H1 (cell line): ENCODE results near the gene MYLIP. TPM values are rescaled to one million over a fixed set of nuclear protein-coding genes. Genes with fewer than 3 reads are reported as not detected.

Source experiments
- CTCF ChIA-PET: fragments of 300-600 bp; sonication (Branson Sonifier 250); formaldehyde crosslinking; loops from one replicate; lab custom pipeline; 2021; ENCODE audit not compliant: partially characterized antibody; lab: Charles Lee
- POLR2A ChIA-PET: fragments of 300-600 bp; sonication (Branson Sonifier 250); formaldehyde crosslinking; loops from one replicate; lab custom pipeline; 2021; ENCODE audit warnings: inconsistent platforms; ENCODE audit not compliant: partially characterized antibody; lab: Charles Lee
- DNase-seq, 2 experiments: peaks; one replicate each; pipeline versions ENCODE4 v3.0.0 to v3.0.0-alpha.2; 2010 to 2022; ENCODE audit warnings: low spot score in 2 of 2, low read depth in 1 of 2, mixed read lengths in 1 of 2
- FAIRE-seq: peaks from 2 replicates; lab custom pipeline; 2011; peaks lifted over from hg19 to GRCh38; lab: Jason Lieb, UNC
- H2AFZ ChIP-seq: 2 replicates; pipeline ENCODE4 v1.8.1; 2012; ENCODE audit warnings: low read length, inconsistent platforms
- H2AK5ac ChIP-seq: 2 replicates; pipeline ENCODE4 v1.6.1; 2013; ENCODE audit warnings: low read depth, low read length
- H2BK120ac ChIP-seq: replicated peaks from 2 replicates; pipeline ENCODE3; 2013; ENCODE audit warnings: low read depth, low read length, inconsistent platforms
- H2BK12ac ChIP-seq: 2 replicates; pipeline ENCODE4 v1.6.1; 2013; ENCODE audit warnings: low read depth, low read length
- H2BK15ac ChIP-seq: 2 replicates; pipeline ENCODE4 v1.6.1; 2013; ENCODE audit warnings: low read length
- H2BK20ac ChIP-seq: 2 replicates; pipeline ENCODE4 v1.6.1; 2013; ENCODE audit warnings: low read length
- H2BK5ac ChIP-seq: 2 replicates; pipeline ENCODE4 v1.6.1; 2013; ENCODE audit warnings: low read depth, low read length
- H3K14ac ChIP-seq: 2 replicates; pipeline ENCODE4 v1.6.1; 2013; ENCODE audit warnings: inconsistent platforms; ENCODE audit not compliant: insufficient read length
- H3K18ac ChIP-seq: 2 replicates; pipeline ENCODE4 v1.6.1; 2013; ENCODE audit warnings: low read length; ENCODE audit errors: extremely low read depth
- H3K23ac ChIP-seq: 2 replicates; pipeline ENCODE4 v1.6.1; 2013; ENCODE audit warnings: inconsistent platforms; ENCODE audit not compliant: insufficient read length
- H3K23me2 ChIP-seq: 2 replicates; pipeline ENCODE4 v1.6.1; 2013; ENCODE audit warnings: low read depth, low read length
- H3K27ac ChIP-seq: 2 replicates; pipeline ENCODE4 v1.6.1; 2011; ENCODE audit warnings: low read depth, low read length, inconsistent platforms
- H3K27me3 ChIP-seq, 4 experiments: replicated peaks in 1 of 4; 1 replicate in 1 of 4; 2 replicates in 3 of 4; pipeline versions ENCODE4 v1.6.1 to v1.8.1; 2011 to 2013; ENCODE audit warnings: low read length in 3 of 4, mild to moderate bottlenecking in 3 of 4, inconsistent platforms in 2 of 4, mixed read lengths in 2 of 4, moderate library complexity in 1 of 4; ENCODE audit not compliant: control insufficient read depth in 3 of 4, insufficient read depth in 3 of 4; ENCODE audit errors: extremely low read depth in 1 of 4
- H3K36me3 ChIP-seq, 4 experiments: 2 replicates each; pipeline versions ENCODE4 v1.6.1 to v1.8.1; 2011 to 2013; ENCODE audit warnings: mild to moderate bottlenecking in 4 of 4, low read length in 3 of 4, moderate library complexity in 2 of 4, control low read depth in 1 of 4, inconsistent platforms in 1 of 4; ENCODE audit not compliant: insufficient read depth in 4 of 4, control insufficient read depth in 2 of 4
- H3K4ac ChIP-seq: replicated peaks from 2 replicates; pipeline ENCODE3; 2013; ENCODE audit warnings: low read length, low read depth, mixed read lengths, inconsistent platforms; ENCODE audit not compliant: insufficient read length
- H3K4me1 ChIP-seq, 4 experiments: replicated peaks in 1 of 4; 1 replicate in 1 of 4; 2 replicates in 3 of 4; pipeline versions ENCODE4 v1.6.1 to v1.8.1; 2011 to 2013; ENCODE audit warnings: low read length in 3 of 4, inconsistent platforms in 2 of 4, mixed read lengths in 1 of 4; ENCODE audit not compliant: insufficient read depth in 4 of 4, control insufficient read depth in 3 of 4
- H3K4me2 ChIP-seq, 2 experiments: 2 replicates each; pipeline versions ENCODE4 v1.6.1 to v1.8.1; 2011 to 2013; ENCODE audit warnings: low read depth in 2 of 2, low read length in 2 of 2, control low read depth in 1 of 2, inconsistent platforms in 1 of 2, mild to moderate bottlenecking in 1 of 2; ENCODE audit not compliant: insufficient read depth in 1 of 2
- H3K4me3 ChIP-seq, 4 experiments: fragments of 200-600, 300-600 bp in 1 of 4; sonication (generic), shearing (Covaris generic), sonication (Bioruptor Twin) in 1 of 4; 2 replicates each; pipeline versions ENCODE4 v1.5.1 to v1.8.1; 2011 to 2016; ENCODE audit warnings: low read length in 4 of 4, low read depth in 3 of 4, control low read depth in 2 of 4, inconsistent platforms in 2 of 4, mild to moderate bottlenecking in 2 of 4, mixed read lengths in 1 of 4, moderate library complexity in 1 of 4; ENCODE audit not compliant: insufficient read depth in 2 of 4; ENCODE audit errors: extremely low read depth in 1 of 4
- H3K56ac ChIP-seq: replicated peaks from 2 replicates; pipeline ENCODE3; 2013; ENCODE audit warnings: low read depth, mild to moderate bottlenecking, mixed read lengths, low read length, inconsistent platforms; ENCODE audit not compliant: insufficient read length
- H3K79me1 ChIP-seq: 2 replicates; pipeline ENCODE4 v1.6.1; 2013; ENCODE audit warnings: low read depth, low read length, control low read depth
- H3K79me2 ChIP-seq, 2 experiments: 2 replicates each; pipeline versions ENCODE4 v1.6.1 to v1.8.1; 2012 to 2013; ENCODE audit warnings: low read length in 2 of 2, mild to moderate bottlenecking in 2 of 2, inconsistent platforms in 1 of 2; ENCODE audit not compliant: insufficient read depth in 2 of 2, control insufficient read depth in 1 of 2
- H3K9ac ChIP-seq, 4 experiments: replicated peaks in 1 of 4; 1 replicate in 1 of 4; 2 replicates in 3 of 4; pipeline versions ENCODE4 v1.6.1 to v1.8.1; 2011 to 2013; ENCODE audit warnings: low read depth in 3 of 4, low read length in 3 of 4, control low read depth in 2 of 4, mild to moderate bottlenecking in 2 of 4, moderate library complexity in 2 of 4, inconsistent platforms in 1 of 4; ENCODE audit errors: extremely low read depth in 1 of 4
- H3K9me3 ChIP-seq, 2 experiments: 2 replicates each; pipeline versions ENCODE4 v1.6.1 to v1.8.1; 2012 to 2013; ENCODE audit warnings: mild to moderate bottlenecking in 2 of 2, moderate library complexity in 2 of 2, control low read depth in 1 of 2, inconsistent platforms in 1 of 2, low read depth in 1 of 2, low read length in 1 of 2, mixed read lengths in 1 of 2; ENCODE audit not compliant: insufficient read depth in 2 of 2
- H4K20me1 ChIP-seq, 2 experiments: replicated peaks in 1 of 2; 2 replicates each; pipeline versions ENCODE3 to v1.8.1; 2011 to 2013; ENCODE audit warnings: inconsistent platforms in 2 of 2, low read length in 2 of 2, mild to moderate bottlenecking in 1 of 2; ENCODE audit not compliant: insufficient read depth in 2 of 2, control insufficient read depth in 1 of 2
- H4K5ac ChIP-seq: 2 replicates; pipeline ENCODE4 v1.6.1; 2013; ENCODE audit warnings: low read length, low read depth, mixed read lengths, inconsistent platforms; ENCODE audit not compliant: insufficient read length
- H4K8ac ChIP-seq: 2 replicates; pipeline ENCODE4 v1.8.0; 2013; ENCODE audit warnings: mild to moderate bottlenecking, moderate library complexity, low read length, inconsistent platforms; ENCODE audit not compliant: insufficient read depth; ENCODE audit errors: extremely low read depth
- H4K91ac ChIP-seq: replicated peaks from 2 replicates; pipeline ENCODE3; 2013; ENCODE audit warnings: low read length, mixed read lengths, inconsistent platforms; ENCODE audit not compliant: insufficient read length
- CHD1 ChIP-seq: IDR thresholded peaks from 2 replicates; pipeline ENCODE4 v1.6.1; 2012; ENCODE audit warnings: low read depth, low read length, improper control_type of control experiment
- SIN3A ChIP-seq, 2 experiments: IDR thresholded peaks in 1 of 2; conservative IDR thresholded peaks in 1 of 2; 2 replicates each; pipeline ENCODE4 v1.6.1; 2011 to 2012; ENCODE audit warnings: low read length in 2 of 2, improper control_type of control experiment in 1 of 2, low read depth in 1 of 2, mild to moderate bottlenecking in 1 of 2
- SIRT6 ChIP-seq: IDR thresholded peaks from one replicate; pipeline ENCODE4 v1.7.1; 2012; ENCODE audit warnings: low read length, inconsistent platforms
- SP1 ChIP-seq: IDR thresholded peaks from 2 replicates; pipeline ENCODE4 v1.6.1; 2011; ENCODE audit warnings: low read depth, low read length
- WGBS, 2 experiments: shearing (Covaris generic) in 1 of 2; methylation state at CpG; one replicate each; pipeline versions ENCODE4 v1.1.6 to v1.1.7; 2013 to 2015; ENCODE audit warnings: low lambda C conversion rate in 2 of 2, mixed read lengths in 2 of 2, inconsistent platforms in 1 of 2, low coverage in 1 of 2, missing lambda C conversion rate in 1 of 2; ENCODE audit not compliant: insufficient replicate concordance in 2 of 2, insufficient coverage in 1 of 2, insufficient read length in 1 of 2; ENCODE audit errors: extremely low coverage in 1 of 2, missing lambda C conversion rate in 1 of 2; 5-methylcytosine and 5-hydroxymethylcytosine counted together
- polyA plus RNA-seq, 7 experiments: library from polyadenylated mRNA; depleted of rRNA in 3 of 7; stranded (reverse) in 5 of 7; unstranded in 2 of 7; fragments of >200 nt in 5 of 7; fragments of 200-250 nt in 2 of 7; gene quantifications; 1 replicate in 5 of 7; 2 replicates in 1 of 7; 4 replicates in 1 of 7; pipeline versions ENCODE4 v1.2.1 to v1.2.3, GENCODE V29; 2011 to 2013; ENCODE audit warnings: missing spikeins in 2 of 7, mixed read lengths in 2 of 7
- total RNA-seq: library from RNA; stranded (reverse); fragmentation: NEBNext Ultra II Directional; extraction: Animal tissue kit (Norgen Biotek cat#: 25700); gene quantifications from 2 replicates; pipeline ENCODE4 v1.2.1, GENCODE V29; 2021
- TF ChIP-seq, protein P1 (sequence below): IDR thresholded peaks from 2 replicates; pipeline ENCODE4 v1.6.1; 2011; ENCODE audit warnings: low read depth, mild to moderate bottlenecking, low read length; ENCODE audit not compliant: insufficient read depth
- TF ChIP-seq, protein P2 (sequence below): IDR thresholded peaks from 2 replicates; pipeline ENCODE4 v1.6.1; 2012; ENCODE audit warnings: inconsistent platforms

Gene MYLIP
- total and polyA plus RNA-seq, 2 of the 8 experiments (the other 6 are each of a cell fraction or from before 2014, with no cell fraction given): 21.1 to 26.9 TPM

DNA sequence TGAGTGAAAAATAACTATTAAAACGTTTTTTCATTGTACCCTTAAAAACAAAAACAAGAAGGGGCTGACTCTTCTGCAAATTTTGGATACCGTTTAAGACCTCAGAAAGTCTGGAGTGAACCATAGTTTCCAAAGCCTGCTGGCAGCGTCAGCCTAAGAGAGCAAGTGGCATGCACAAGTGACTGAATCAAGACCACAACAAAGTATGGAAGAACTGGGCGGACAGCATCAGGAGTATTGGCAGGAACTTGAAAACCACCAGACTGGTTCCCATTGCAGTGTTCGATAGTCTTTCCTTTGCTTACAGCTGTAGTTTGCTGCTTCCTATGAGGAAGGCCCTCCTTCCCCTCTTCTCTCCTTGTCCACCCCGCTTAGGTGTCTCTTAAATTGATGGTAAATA, 33.7 kb upstream of the MYLIP start:
- H3K4me1 ChIP-seq: no peaks in the 10 kb centered on the region
- H2BK120ac ChIP-seq: no peak overlapping the region
- no peaks in the 10 kb centered on the region for H3K79me2 ChIP-seq
- no peak overlapping the region for H2AFZ ChIP-seq
- H3K4ac ChIP-seq: no peak overlapping the region
- no peaks in the 10 kb centered on the region for H3K36me3 ChIP-seq
- CTCF ChIA-PET: no interaction called here
- no peak overlapping the region for H2BK20ac ChIP-seq
- DNase-seq (no peak), FAIRE-seq (no peak)
- 0 out of 4 replicates have a peak, but pooled peaks cover 0 to 2% of the 10 kb centered on the region in 2 experiments for H3K9me3 ChIP-seq
- no peaks in the 10 kb centered on the region for H4K20me1 ChIP-seq
- H3K18ac ChIP-seq: no peak overlapping the region
- no peak overlapping the region for H2BK5ac ChIP-seq
- H3K79me1 ChIP-seq: no peaks in the 10 kb centered on the region
- no peak overlapping the region for H3K9ac ChIP-seq
- H2BK12ac ChIP-seq: no peak overlapping the region
- H3K23me2 ChIP-seq: no peaks in the 10 kb centered on the region
- POLR2A ChIA-PET: no interaction called here
- H2BK15ac ChIP-seq: no peak overlapping the region
- 88% methylated on average over 6 of the region's 6 CpGs; no CpG with 5 or more reads in 1 of the 2 experiments for WGBS, 2 experiments
- no peak overlapping the region for H3K4me2 ChIP-seq
- no peak overlapping the region for H3K14ac ChIP-seq
- H4K91ac ChIP-seq: no peak overlapping the region
- no peak overlapping the region for H3K56ac ChIP-seq
- H3K4me3 ChIP-seq: no peak overlapping the region
- H3K27ac ChIP-seq: no peak overlapping the region
- H2AK5ac ChIP-seq: no peak overlapping the region
- no peaks in the 10 kb centered on the region for H3K27me3 ChIP-seq
- H3K23ac ChIP-seq: no peak overlapping the region
- no peak overlapping the region for H4K5ac ChIP-seq
- no peak overlapping the region for H4K8ac ChIP-seq
- TF ChIP-seq SP1: no peak
- TF ChIP-seq, protein P1, sequence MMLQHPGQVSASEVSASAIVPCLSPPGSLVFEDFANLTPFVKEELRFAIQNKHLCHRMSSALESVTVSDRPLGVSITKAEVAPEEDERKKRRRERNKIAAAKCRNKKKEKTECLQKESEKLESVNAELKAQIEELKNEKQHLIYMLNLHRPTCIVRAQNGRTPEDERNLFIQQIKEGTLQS: no peak
- TF ChIP-seq SIN3A (conservative IDR thresholded peaks at IDR 0.05 in 1 of 2, IDR thresholded peaks at IDR 0.05 in 1 of 2; ENCODE audit: low read depth in 1 of 2, low read length in 2 of 2): no peak
- TF ChIP-seq SIRT6: no peak
- TF ChIP-seq CHD1: no peak
- TF ChIP-seq, protein P2, sequence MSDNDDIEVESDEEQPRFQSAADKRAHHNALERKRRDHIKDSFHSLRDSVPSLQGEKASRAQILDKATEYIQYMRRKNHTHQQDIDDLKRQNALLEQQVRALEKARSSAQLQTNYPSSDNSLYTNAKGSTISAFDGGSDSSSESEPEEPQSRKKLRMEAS: no peak
